CD4-positive, alpha-beta T cell treated with Interleukin-1 beta for 1 hour (primary cell): ENCODE data around the gene MLANA.
A peak's percentile ranks its signal among the peaks of the same experiment; 100 is the strongest.
"Not testable (repeated sequence)": the region's sequence is repeated elsewhere in the genome, so short reads cannot be mapped to it uniquely, and the experiment has no call there.

Experiments used
- DNase-seq, 2 donors: peaks; one replicate each; pipeline ENCODE4 v3.0.0-alpha.2; 2020 to 2022

Gene MLANA

DNA sequence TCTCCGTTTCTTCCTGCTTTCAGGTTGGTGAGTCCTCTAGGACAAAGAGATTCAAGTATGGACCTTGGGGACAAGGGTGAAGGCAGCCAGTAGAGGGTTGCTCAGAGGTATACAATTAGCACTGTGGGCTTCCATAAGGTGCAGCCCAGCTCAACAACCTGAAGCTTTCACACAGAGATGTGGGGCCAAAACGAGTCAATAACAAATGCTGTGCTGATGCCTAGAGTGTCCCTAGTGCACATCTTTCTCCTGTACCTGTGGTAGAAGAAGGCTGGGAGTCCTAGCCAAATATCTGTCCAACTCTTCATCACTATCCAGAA, 20.7 kb upstream of the MLANA start:
- no peak for DNase-seq

GRCh38 chr9:5870691-5871090, 20.0 kb upstream of the MLANA start:
- no peak for DNase-seq

- DNase-seq = no peak
These were observed 18.9 kb upstream of the MLANA start for GRCh38 chr9:5871785-5872184.

- no peak for DNase-seq
These were observed 18.2 kb upstream of the MLANA start for GRCh38 chr9:5872511-5872910.

DNA sequence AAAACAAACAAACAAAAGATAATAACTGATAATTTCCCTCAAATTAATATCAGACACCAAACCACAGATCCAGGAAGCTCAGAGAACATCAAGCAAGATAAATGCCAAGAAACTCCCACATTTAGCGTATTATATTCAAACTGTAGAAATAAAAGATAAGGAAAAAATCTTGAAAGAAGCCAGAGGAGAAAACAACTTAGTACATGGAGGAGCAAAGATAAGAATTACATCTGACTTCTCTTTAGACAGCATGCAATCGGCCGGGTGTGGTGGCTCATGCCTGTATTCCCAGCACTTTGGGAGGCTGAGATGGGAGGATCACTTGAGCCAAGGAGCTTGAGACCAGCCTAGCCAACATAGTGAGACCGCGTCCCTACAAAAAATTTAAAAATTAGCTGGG, 17.2 kb upstream of the MLANA start:
- no peak for DNase-seq

DNA sequence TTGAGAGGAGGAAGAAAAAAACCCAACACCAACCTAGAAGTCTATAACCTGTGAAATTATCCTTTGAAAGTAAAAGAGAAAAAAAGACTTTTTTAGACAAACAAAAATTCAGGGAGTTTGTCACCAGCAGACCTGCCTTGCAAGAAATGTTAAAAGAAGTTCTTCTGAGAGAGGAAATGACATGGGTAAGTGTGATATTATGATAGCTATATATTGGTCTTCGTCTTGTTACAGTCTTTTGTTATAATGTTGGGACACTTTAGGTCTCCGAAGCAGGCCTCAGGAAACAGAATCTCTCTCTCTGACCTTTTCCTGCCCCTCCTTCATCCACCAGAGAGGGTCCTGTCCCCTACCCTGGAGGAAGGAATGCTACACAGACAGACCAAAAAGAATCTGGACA, 16.6 kb upstream of the MLANA start:
- DNase-seq = no peak

DNA sequence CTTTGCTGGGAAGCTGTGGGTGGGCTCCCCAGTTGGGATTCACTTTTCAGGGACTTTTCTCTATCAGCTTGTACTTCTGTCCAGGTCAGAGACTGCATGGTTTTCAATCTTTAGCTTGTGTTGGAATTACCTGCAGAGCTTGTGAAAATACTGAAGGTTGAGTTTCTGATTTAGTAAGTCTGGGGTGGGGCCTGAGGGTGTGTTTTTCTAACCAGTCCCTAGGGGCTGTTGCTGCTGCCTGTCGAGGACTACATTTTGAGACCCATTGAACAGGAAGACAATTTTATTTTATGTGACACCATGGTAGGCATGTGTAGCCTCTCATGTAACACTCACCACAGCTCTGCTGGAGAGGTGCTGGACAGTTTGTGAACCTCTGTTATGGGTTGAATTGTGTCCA, 14.7 kb upstream of the MLANA start:
- no peak for DNase-seq

DNA sequence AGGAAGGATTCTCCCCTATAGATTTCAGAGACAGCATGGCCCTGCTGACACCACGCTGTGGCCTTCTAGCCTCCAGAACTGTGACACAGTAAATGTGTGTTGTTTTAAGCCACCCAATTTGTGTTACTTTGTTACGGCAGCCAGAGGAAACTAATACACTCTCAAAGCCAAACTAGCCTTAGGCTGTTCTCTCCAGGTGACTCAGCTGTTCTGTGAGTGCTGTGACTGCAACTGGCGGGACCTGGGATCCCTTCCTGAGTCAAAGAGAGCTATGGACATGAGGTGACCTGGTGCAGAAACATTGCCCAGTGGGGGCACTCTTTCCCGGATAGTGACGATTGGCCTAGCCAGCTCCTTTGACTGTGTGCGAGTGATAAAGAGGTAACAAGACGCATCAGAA, 14.0 kb upstream of the MLANA start:
- DNase-seq = no peak

DNA sequence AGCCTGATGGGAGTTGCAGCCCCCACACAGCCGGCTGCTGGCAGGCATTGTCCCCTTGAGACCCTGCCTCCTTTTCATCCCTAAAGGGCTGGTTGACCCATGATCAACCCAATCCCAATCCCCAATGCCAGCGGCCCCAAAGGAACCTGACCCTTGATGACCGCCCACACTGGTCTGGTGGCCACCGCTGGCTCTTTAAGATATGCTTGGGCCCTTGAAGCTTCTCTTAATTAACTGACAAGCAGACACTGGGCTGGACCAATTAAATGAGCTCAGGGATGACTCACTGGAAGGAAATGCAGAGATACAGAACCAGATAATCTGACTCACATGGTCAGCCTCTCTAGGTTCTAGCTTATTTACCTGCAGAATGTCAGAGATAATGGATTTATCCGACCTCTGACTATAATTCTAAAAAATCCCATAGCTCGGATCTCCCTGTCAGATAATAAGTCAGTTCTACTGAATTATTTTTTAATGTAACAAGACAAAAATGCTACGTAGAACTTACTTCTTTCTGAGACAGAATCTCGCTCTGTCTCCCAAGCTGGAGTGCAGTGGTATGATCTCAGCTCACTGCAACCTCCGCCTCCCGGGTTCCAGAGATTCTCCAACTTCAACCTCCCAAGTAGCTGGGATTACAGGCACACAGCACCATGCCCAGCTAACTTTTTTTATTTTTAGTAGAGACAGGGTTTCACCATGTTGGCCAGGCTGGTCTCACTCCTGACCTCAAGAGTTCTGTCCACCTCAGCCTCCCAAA, 11.1 kb upstream of the MLANA start:
- DNase-seq = no peak

DNA sequence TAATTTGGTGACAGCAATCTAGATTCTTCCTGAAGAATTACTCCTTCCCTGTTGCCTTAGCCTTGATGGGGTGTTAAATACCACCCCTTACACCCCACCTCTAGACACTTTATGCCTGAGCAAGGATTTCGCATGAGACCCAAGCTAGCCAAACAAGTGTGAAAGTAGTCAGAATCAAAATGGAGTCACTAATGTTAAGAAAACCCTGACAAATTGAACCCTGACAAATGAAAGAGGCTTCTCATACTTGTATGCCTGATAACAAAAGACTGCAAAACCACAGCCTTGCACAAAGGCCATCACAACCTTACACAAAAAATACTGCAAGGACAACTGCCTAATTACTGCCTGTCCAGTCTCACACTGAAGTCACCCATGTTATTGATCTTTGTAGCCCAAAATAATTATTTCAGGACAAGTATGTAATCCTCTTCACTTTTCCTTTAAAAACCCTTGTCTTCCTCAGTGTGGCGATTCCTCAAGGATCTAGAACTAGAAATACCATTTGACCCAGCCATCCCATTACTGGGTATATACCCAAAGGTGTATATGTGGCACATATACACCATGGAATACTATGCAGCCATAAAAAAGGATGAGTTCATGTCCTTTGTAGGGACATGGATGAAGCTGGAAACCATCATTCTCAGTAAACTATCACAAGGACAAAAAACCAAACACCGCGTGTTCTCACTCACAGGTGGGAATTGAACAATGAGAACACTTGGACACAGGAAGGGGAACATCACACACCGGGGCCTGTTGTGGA, 8.3 kb upstream of the MLANA start:
- not testable (repeated sequence) for DNase-seq

- no peak for DNase-seq
These were observed 6.5 kb upstream of the MLANA start for GRCh38 chr9:5884191-5884590.

DNA sequence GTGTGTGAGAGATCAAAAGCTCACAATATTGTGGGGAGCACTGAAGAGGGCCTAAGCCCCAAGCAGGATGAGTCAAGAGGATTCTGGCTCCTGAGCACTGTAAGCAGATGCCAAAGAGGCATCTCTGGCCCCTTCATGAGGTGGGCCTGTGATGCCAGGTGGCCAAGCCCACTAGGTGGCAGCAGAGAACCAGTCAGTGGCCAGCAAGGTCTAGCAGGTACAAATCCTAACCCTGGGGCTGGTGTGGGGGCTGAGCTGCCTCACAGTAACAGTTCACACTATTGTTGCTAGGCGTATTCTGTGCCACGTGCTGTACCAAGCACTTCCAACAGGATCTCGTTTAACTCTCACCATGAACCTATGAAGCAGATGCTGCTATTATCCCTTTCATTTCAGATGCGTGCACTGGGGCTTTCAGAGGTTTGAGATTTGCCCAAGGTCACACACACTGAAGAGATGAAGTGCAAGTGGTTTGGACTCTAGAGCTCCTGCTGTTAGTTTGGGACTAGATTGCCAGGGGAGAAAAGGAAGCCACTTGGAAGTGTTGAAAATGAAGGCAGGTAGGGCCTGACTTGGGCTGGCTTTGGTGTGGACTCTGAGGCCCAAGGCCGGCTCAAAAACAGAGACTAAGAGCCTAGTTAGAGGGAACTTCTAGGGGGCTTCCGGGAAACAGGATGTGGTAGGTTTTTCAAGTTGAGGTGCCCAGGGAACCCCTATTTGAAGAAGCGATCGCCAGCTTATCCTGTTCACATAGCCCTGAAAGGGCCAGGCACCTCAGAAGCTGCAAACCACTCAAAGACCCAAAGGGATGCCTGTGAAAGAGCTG, 4.4 kb upstream of the MLANA start:
- peak; percentile 73 to 75 for DNase-seq

DNA sequence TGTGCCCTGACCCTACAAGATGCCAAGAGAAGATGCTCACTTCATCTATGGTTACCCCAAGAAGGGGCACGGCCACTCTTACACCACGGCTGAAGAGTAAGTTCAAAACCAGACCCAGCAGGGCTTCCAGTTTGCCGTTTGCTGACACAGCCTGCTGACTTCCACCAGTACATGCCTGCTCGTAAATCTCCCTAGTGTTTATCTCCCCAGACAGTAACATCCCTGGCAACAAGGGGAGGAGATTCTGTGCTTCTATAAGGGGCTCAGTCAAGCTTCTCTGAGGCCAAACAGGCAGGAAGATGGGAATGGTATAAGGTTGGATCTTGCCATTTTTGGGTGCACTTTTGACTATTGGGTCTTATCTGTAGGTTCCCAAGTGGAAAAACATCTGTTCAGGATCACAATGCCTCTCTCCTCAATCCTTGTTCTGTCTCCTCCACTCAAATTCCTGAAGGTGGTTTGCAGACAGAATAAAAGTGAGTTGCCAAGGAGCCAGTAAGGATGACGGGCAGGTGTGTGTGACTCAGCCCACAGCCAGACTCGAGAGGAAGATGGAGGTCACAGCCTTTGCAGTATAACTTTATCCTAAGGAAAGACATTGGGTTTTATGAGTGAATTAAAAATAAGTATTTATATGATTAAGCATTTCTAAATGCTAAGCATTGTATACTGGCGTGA, 1.9 kb downstream of the MLANA start:
- DNase-seq = no peak

- DNase-seq = no peak
These were observed 2.4 kb downstream of the MLANA start for GRCh38 chr9:5893134-5893505.

GRCh38 chr9:5893591-5894236, 3.0 kb downstream of the MLANA start:
- no peak for DNase-seq

GRCh38 chr9:5894237-5894959, 3.7 kb downstream of the MLANA start:
- no peak for DNase-seq

DNA sequence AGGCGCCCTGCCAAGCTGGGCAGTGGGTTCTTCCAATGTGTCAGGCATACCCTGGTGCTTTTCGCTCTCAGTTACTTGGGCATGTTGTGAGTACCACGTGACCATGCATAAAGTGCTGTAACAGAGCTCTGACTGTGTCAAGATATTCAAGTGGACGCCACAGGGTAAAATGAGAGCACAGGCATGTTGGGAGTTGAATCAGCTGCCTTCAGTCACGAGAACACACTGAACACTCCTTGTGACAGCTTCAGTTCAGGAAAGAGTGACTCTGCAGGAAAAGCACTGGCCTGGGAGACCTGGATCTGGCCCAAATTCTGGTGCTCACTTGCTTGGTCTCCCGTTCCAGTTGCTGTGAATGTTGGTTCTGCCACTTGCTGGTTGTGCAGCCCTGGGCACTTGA, 5.1 kb downstream of the MLANA start:
- no peak for DNase-seq

DNA sequence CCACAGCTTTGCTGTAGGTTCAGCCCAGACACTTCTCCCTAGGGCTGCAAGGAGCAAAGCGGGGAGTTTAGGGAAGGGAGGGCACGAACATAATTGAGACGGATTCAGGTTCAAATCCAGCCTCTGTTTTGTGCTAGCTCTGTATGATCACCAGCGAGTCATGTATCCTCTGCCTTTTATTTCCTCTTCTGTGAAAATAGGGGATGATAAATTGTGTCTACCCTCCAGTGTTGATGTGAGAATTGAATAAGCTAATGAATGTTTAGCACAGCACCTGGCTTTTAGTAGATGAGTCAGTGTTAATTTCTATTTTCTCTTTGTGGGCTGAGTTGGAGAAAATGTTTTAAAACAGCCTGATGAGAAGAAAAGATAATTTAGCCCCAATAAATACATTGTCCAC, 6.2 kb downstream of the MLANA start:
- DNase-seq = no peak

- DNase-seq = no peak
These were observed 7.2 kb downstream of the MLANA start for GRCh38 chr9:5897851-5898250.

GRCh38 chr9:5899292-5899691, 8.6 kb downstream of the MLANA start:
- no peak for DNase-seq

GRCh38 chr9:5900622-5901021, 9.9 kb downstream of the MLANA start:
- DNase-seq = no peak

DNA sequence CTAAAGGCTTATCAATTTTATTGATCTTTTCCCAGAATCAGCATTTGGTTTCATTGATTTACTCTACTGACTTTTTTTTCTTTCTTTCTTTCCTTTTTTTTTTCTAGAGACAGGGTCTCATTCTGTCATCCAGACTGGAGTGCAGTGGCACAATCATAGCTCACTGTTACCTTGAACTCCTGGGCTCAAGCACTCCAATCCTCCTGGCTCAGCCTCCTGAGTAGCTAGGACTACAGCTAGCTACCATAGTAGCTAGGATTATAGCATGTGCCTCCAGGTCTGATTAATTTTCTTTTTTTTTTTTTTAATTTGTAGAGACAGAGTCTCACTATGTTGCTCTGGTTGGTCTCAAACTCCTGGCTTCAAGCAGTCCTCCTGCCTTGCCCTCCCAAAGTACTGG, 11.7 kb downstream of the MLANA start:
- no peak for DNase-seq
